Measurements from ENCODE around the gene LARP4B.

The LARP4B gene

GRCh38 chr10:968546-969199 is 37.2 kb upstream of the LARP4B start:
- H2BK120ac ChIP-seq (ENCODE audit: low read depth, low read length), result no peak overlapping the region
- no peak overlapping the region for H4K91ac ChIP-seq (ENCODE audit: low read length)
- H3K14ac ChIP-seq (ENCODE audit: low read length in 2 of 2), result no peak overlapping the region
- H3K4me1 ChIP-seq (ENCODE audit: control insufficient read depth, insufficient read depth, low read depth, low read length), result peaks cover 6% of the 10 kb centered on the region
- DNase-seq, result no peak
- no peak overlapping the region for H4K8ac ChIP-seq (ENCODE audit: low read length)
- H3K27ac ChIP-seq (ENCODE audit: low read length, poor library complexity, severe bottlenecking), result no peak overlapping the region
- peak overlapping the region in 1 of 2 experiments; percentile 6 for H2BK12ac ChIP-seq (ENCODE audit: low read length in 2 of 2)
- H2AK5ac ChIP-seq (ENCODE audit: low read length, severe bottlenecking), result no peak overlapping the region
- WGBS, result 92% methylated on average over 17 of the region's 17 CpGs
- no peaks in the 10 kb centered on the region for H3K79me1 ChIP-seq (replicated peaks; ENCODE audit: low read length, poor library complexity, severe bottlenecking)
- no peak overlapping the region for H3K9ac ChIP-seq (ENCODE audit: low read length)
- H3K27me3 ChIP-seq (ENCODE audit: control insufficient read depth in 1 of 2, insufficient read depth in 1 of 2, low read length in 2 of 2), result peaks cover 0 to 6% of the 10 kb centered on the region in 2 experiments
- no peak overlapping the region for H2AFZ ChIP-seq (ENCODE audit: low read depth, low read length)
- H3K4ac ChIP-seq (ENCODE audit: low read depth in 1 of 2, low read length in 2 of 2), result no peak overlapping the region
- H3K4me2 ChIP-seq (ENCODE audit: low read length, poor library complexity, severe bottlenecking), result no peak overlapping the region
- no peak overlapping the region for H2BK15ac ChIP-seq (ENCODE audit: low read depth, poor library complexity, severe bottlenecking)
- no peak overlapping the region for H3K4me3 ChIP-seq (ENCODE audit: insufficient read depth in 1 of 2, low read depth in 1 of 2, low read length in 2 of 2)
- H3K23ac ChIP-seq (ENCODE audit: low read length in 2 of 2), result no peak overlapping the region
- no peaks in the 10 kb centered on the region for H3K36me3 ChIP-seq (ENCODE audit: control insufficient read depth in 1 of 2, insufficient read depth in 2 of 2, low read depth in 1 of 2, low read length in 2 of 2)
- no peak overlapping the region for H3K18ac ChIP-seq (ENCODE audit: low read depth in 1 of 2, low read length in 2 of 2)
- H2BK5ac ChIP-seq (ENCODE audit: low read depth, low read length, poor library complexity, severe bottlenecking), result no peak overlapping the region
- no peaks in the 10 kb centered on the region for H3K9me3 ChIP-seq (ENCODE audit: control insufficient read depth, low read length)

- Histone ChIP-seq H2AK5ac (ENCODE audit: low read length, severe bottlenecking) (no peak overlapping the region), H2BK5ac (ENCODE audit: low read depth, low read length, poor library complexity, severe bottlenecking) (no peak overlapping the region), H3K4me3 (ENCODE audit: insufficient read depth in 1 of 2, low read depth in 1 of 2, low read length in 2 of 2) (no peak overlapping the region), H3K23ac (ENCODE audit: low read length in 2 of 2) (no peak overlapping the region), H3K79me1 (replicated peaks; ENCODE audit: low read length, poor library complexity, severe bottlenecking) (no peaks in the 10 kb centered on the region), H3K9ac (ENCODE audit: low read length) (no peak overlapping the region), H3K18ac (ENCODE audit: low read depth in 1 of 2, low read length in 2 of 2) (no peak overlapping the region), H2BK120ac (ENCODE audit: low read depth, low read length) (no peak overlapping the region), H3K9me3 (ENCODE audit: control insufficient read depth, low read length) (no peaks in the 10 kb centered on the region), H3K36me3 (ENCODE audit: control insufficient read depth in 1 of 2, insufficient read depth in 2 of 2, low read depth in 1 of 2, low read length in 2 of 2) (no peaks in the 10 kb centered on the region), H3K4ac (ENCODE audit: low read depth in 1 of 2, low read length in 2 of 2) (no peak overlapping the region), H2AFZ (ENCODE audit: low read depth, low read length) (no peak overlapping the region), H3K27me3 (ENCODE audit: control insufficient read depth in 1 of 2, insufficient read depth in 1 of 2, low read length in 2 of 2) (peaks cover 0 to 6% of the 10 kb centered on the region in 2 experiments), H4K8ac (ENCODE audit: low read length) (no peak overlapping the region), H3K14ac (ENCODE audit: low read length in 2 of 2) (no peak overlapping the region), H3K4me1 (ENCODE audit: control insufficient read depth, insufficient read depth, low read depth, low read length) (peaks cover 6% of the 10 kb centered on the region), H2BK12ac (ENCODE audit: low read length in 2 of 2) (no peak overlapping the region), H3K4me2 (ENCODE audit: low read length, poor library complexity, severe bottlenecking) (no peak overlapping the region), H2BK15ac (ENCODE audit: low read depth, poor library complexity, severe bottlenecking) (no peak overlapping the region), H4K91ac (ENCODE audit: low read length) (peak overlapping the region; percentile 54), H3K27ac (ENCODE audit: low read length, poor library complexity, severe bottlenecking) (no peak overlapping the region)
- 86% methylated on average over 18 of the region's 20 CpGs for WGBS
- DNase-seq, result no peak
Measured at GRCh38 chr10:966466-967235, 35.1 kb upstream of the LARP4B start.

GRCh38 chr10:964988-965417 is 33.5 kb upstream of the LARP4B start:
- no peak overlapping the region for H2BK15ac ChIP-seq (ENCODE audit: low read depth, poor library complexity, severe bottlenecking)
- H4K91ac ChIP-seq (ENCODE audit: low read length), result no peak overlapping the region
- peaks cover 0 to 9% of the 10 kb centered on the region in 2 experiments for H3K27me3 ChIP-seq (ENCODE audit: control insufficient read depth in 1 of 2, insufficient read depth in 1 of 2, low read length in 2 of 2)
- peaks cover 2% of the 10 kb centered on the region for H3K4me1 ChIP-seq (ENCODE audit: control insufficient read depth, insufficient read depth, low read depth, low read length)
- H3K4me3 ChIP-seq (ENCODE audit: insufficient read depth in 1 of 2, low read depth in 1 of 2, low read length in 2 of 2), result no peak overlapping the region
- no peak overlapping the region for H3K4ac ChIP-seq (ENCODE audit: low read depth in 1 of 2, low read length in 2 of 2)
- H3K36me3 ChIP-seq (ENCODE audit: control insufficient read depth in 1 of 2, insufficient read depth in 2 of 2, low read depth in 1 of 2, low read length in 2 of 2), result no peaks in the 10 kb centered on the region
- H3K14ac ChIP-seq (ENCODE audit: low read length in 2 of 2), result peak overlapping the region in 1 of 2 experiments; percentile 80
- H3K79me1 ChIP-seq (replicated peaks; ENCODE audit: low read length, poor library complexity, severe bottlenecking), result no peaks in the 10 kb centered on the region
- WGBS, result 93% methylated on average over 20 of the region's 20 CpGs
- no peak overlapping the region for H3K9ac ChIP-seq (ENCODE audit: low read length)
- no peak overlapping the region for H3K27ac ChIP-seq (ENCODE audit: low read length, poor library complexity, severe bottlenecking)
- no peak overlapping the region for H2AK5ac ChIP-seq (ENCODE audit: low read length, severe bottlenecking)
- no peak overlapping the region for H3K4me2 ChIP-seq (ENCODE audit: low read length, poor library complexity, severe bottlenecking)
- H3K9me3 ChIP-seq (ENCODE audit: control insufficient read depth, low read length), result no peaks in the 10 kb centered on the region
- no peak overlapping the region for H2AFZ ChIP-seq (ENCODE audit: low read depth, low read length)
- H2BK5ac ChIP-seq (ENCODE audit: low read depth, low read length, poor library complexity, severe bottlenecking), result no peak overlapping the region
- DNase-seq, result no peak
- no peak overlapping the region for H2BK120ac ChIP-seq (ENCODE audit: low read depth, low read length)
- H3K18ac ChIP-seq (ENCODE audit: low read depth in 1 of 2, low read length in 2 of 2), result no peak overlapping the region
- no peak overlapping the region for H3K23ac ChIP-seq (ENCODE audit: low read length in 2 of 2)
- no peak overlapping the region for H2BK12ac ChIP-seq (ENCODE audit: low read length in 2 of 2)
- H4K8ac ChIP-seq (ENCODE audit: low read length), result no peak overlapping the region

- Histone ChIP-seq H3K27me3 (ENCODE audit: control insufficient read depth in 1 of 2, insufficient read depth in 1 of 2, low read length in 2 of 2) (peaks cover 0 to 9% of the 10 kb centered on the region in 2 experiments), H4K91ac (ENCODE audit: low read length) (no peak overlapping the region), H3K36me3 (ENCODE audit: control insufficient read depth in 1 of 2, insufficient read depth in 2 of 2, low read depth in 1 of 2, low read length in 2 of 2) (no peaks in the 10 kb centered on the region), H4K8ac (ENCODE audit: low read length) (peak overlapping the region; percentile 67), H3K23ac (ENCODE audit: low read length in 2 of 2) (no peak overlapping the region), H3K4me3 (ENCODE audit: insufficient read depth in 1 of 2, low read depth in 1 of 2, low read length in 2 of 2) (no peak overlapping the region), H3K4me2 (ENCODE audit: low read length, poor library complexity, severe bottlenecking) (no peak overlapping the region), H3K27ac (ENCODE audit: low read length, poor library complexity, severe bottlenecking) (no peak overlapping the region), H2BK15ac (ENCODE audit: low read depth, poor library complexity, severe bottlenecking) (no peak overlapping the region), H3K4ac (ENCODE audit: low read depth in 1 of 2, low read length in 2 of 2) (peak overlapping the region in 1 of 2 experiments; percentile 11), H3K18ac (ENCODE audit: low read depth in 1 of 2, low read length in 2 of 2) (no peak overlapping the region), H3K9me3 (ENCODE audit: control insufficient read depth, low read length) (no peaks in the 10 kb centered on the region), H2AFZ (ENCODE audit: low read depth, low read length) (no peak overlapping the region), H3K14ac (ENCODE audit: low read length in 2 of 2) (no peak overlapping the region), H2BK120ac (ENCODE audit: low read depth, low read length) (no peak overlapping the region), H2AK5ac (ENCODE audit: low read length, severe bottlenecking) (no peak overlapping the region), H2BK5ac (ENCODE audit: low read depth, low read length, poor library complexity, severe bottlenecking) (no peak overlapping the region), H3K79me1 (replicated peaks; ENCODE audit: low read length, poor library complexity, severe bottlenecking) (no peaks in the 10 kb centered on the region), H2BK12ac (ENCODE audit: low read length in 2 of 2) (no peak overlapping the region), H3K4me1 (ENCODE audit: control insufficient read depth, insufficient read depth, low read depth, low read length) (no peaks in the 10 kb centered on the region), H3K9ac (ENCODE audit: low read length) (no peak overlapping the region)
- DNase-seq, result no peak
- 68% methylated on average over 14 of the region's 15 CpGs for WGBS
Measured at GRCh38 chr10:964321-964987, 32.9 kb upstream of the LARP4B start.

All from mesenchymal stem cell (in vitro differentiated cells and primary cell).